Epidermal melanocyte (primary cell): ENCODE data around the gene RHOC.
A peak's percentile ranks its signal among the peaks of the same experiment; 100 is the strongest.
"Not testable (repeated sequence)": the region's sequence is repeated elsewhere in the genome, so short reads cannot be mapped to it uniquely, and the experiment has no call there.

Experiments used
- DNase-seq: peaks from one replicate; pipeline ENCODE4 v3.0.0; 2011; ENCODE audit warnings: low spot score; ENCODE audit not compliant: insufficient read length

RHOC gene

DNA sequence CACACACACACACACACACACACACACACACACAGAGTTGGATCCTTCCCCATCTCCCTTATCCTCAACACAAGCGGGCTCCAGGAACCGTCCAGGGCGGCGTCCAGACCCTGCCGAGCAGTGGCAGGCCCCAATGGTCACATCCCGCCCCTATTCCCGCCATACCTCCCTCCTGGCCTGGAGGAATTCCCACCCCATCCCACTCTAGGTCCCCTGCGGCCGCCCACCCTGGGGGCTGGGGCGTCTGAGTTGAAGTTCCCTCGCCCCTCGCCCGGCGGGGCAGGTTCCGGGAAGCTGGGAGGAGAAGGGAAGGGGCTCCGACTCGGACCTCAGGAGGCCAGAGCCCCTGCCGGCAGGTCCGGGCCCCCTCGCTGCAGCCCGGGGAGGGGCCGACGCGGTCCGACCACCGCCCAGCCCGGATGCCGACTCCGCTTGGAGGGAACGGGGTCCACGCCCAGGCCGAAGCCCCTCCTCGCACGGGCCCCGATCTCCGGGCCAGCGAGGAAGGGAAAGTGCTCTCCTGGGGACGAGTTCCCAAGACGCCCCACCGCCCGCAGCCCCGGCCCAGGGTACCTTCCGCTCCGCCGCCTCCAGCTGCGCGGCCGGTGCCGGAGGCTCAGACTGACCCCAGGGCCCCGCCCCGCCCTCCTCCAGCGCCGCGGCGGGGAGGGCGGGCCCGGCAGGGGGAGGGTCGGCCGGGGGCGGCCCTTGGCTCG, at the start of gene RHOC:
Gene RHOC (minus strand): TSS at position 623 of the 716 bp plus-strand sequence. CDS start 3,328 bp downstream, outside the sequence.
- DNase-seq: peak; percentile 68

GRCh38 chr1:112754116-112754628, 47.2 kb upstream of the RHOC start:
- DNase-seq: no peak

- no peak for DNase-seq
Measured at GRCh38 chr1:112748396-112748795, 41.5 kb upstream of the RHOC start.

- peak; percentile 50 for DNase-seq
Measured at GRCh38 chr1:112744009-112744578, 37.2 kb upstream of the RHOC start.

DNA sequence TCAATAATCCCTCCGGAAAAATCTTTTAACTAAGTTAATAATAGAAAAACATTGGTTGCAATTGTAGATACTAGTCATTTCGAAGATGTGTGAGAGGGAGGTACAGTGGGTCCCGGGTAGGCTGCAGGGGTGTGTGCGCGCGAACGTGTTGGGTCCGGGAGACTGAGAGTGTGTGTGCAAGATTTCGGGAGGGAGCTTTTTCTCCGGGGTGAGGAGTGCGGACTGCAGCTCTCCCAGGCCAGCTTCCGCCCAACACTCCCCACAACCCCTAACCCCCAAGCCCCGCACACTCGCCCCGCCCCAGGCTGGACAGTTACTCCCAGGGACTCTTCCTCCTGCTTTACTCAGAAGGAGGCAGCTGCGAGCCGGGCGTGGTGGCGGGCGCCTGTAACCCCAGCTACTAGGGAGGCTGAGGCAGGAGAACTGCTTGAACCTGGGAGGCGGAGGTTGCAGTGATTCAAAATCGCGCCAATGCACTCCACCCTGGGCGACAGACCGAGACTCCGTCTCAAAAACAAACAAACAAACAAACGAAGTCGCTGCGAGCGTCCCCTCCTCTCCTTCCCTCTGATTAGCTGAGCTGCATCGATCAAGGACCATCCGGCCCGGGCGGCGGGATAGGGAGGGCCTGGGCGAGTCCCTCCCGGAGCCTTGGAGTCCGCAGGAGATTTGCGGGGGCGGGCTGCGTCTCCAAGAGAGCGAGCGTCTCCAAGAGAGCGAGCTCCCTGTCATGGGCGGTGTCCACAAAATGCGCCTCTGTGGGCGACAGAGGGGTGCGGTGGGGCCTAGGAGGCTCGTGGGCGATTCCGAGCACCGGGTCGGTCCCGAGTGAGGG, 36.5 kb upstream of the RHOC start:
- no peak for DNase-seq

DNA sequence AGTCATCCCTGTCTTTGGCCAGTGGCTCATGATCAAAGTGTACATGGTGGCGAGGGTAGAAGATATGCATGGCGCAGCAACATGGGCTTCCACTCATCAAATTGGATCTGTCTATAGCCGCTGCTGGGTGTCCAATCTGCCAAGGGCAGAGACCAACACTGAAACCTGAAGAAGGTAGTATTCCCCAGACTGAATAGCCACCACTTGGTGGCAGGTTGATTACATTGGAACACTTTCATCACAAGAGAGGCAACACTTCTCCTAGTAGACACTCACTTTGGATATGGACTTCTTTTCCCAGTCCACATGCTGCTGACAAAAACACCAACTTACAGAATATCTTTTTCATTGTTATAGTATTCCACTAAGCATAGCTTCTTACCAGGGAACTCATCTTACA, 30.6 kb upstream of the RHOC start:
- DNase-seq: no peak

GRCh38 chr1:112735752-112736151, 28.8 kb upstream of the RHOC start:
- DNase-seq: no peak

- no peak for DNase-seq
Measured at GRCh38 chr1:112731451-112731850, 24.5 kb upstream of the RHOC start.

- no peak for DNase-seq
Measured at GRCh38 chr1:112729909-112730308, 23.0 kb upstream of the RHOC start.

- DNase-seq: not testable (repeated sequence)
Measured at GRCh38 chr1:112729011-112729410, 22.1 kb upstream of the RHOC start.

GRCh38 chr1:112728306-112728971, 21.5 kb upstream of the RHOC start:
- not testable (repeated sequence) for DNase-seq

DNA sequence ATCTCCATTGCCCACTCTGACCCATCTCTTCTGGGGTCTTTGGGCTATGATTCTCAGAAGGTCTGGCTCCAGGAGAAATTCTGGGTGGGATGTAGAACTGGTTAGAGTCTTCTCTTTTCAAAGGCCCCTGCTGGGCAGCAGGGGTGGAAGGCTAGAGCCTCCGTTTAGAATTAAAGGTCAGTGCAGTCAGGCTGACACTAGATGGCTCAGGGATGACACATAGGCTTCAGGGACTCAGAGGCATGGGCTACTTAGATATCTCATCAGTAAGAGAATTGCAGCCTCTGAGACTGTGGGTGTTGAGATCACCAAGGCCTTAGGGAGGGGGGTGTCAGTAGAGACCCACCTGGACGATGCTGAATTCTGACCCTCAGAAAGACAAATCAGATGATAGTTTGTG, 20.8 kb upstream of the RHOC start:
- DNase-seq: no peak

DNA sequence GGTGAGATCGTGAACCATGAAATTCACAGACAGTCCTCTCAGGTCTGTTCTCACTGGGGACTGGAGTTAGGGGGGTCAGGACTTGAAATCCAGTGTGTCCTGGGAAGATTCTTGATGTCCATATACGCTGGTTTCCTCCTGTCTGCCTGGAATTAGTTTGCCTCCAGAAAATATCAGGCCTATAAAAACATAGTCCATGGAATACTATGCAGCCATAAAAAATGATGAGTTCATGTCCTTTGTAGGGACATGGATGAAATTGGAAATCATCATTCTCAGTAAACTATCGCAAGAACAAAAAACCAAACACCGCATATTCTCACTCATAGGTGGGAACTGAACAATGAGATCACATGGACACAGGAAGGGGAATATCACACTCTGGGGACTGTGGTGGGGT, 17.3 kb upstream of the RHOC start:
- not testable (repeated sequence) for DNase-seq

DNA sequence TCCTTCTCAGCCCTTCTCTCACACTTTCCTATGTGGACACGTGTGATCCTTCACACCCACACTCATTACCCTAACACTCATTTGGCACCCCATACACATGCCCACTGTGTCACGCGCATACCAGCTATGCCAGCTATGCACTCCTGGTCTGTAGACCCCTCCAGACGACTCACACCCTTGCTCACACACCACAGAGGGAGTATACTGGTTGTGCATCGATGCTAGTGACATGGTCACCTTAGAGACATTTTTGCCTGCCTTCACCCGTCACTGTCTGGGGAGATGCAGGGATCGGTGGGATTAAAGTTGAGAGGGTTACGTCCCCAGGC, 16.5 kb upstream of the RHOC start:
- DNase-seq: no peak

- DNase-seq: no peak
Measured at GRCh38 chr1:112722601-112723510, 15.9 kb upstream of the RHOC start.

DNA sequence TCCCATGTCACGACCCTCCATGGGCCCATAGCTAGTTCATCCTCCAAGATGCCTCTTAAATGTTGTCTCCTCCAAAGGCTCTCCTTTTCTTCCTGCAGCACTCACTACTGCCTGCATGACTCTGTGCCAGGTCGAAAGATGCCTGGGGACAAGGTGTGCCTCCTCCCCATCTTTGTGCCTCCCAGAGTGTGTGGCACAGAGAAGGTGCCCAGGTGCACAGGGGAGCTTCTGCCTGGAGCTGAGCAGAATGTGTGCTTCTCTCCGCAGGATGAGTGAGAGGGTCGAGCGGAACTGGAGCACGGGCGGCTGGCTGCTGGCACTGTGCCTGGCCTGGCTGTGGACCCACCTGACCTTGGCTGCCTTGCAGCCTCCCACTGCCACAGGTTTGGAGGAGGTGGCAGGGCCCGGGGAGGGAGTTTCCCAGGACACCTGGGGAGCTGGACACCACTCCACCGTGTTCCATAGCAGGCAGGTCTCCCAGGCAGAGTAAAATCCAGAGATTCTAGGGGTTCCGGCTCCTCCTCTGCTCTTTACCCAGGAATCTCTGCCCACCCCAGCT, 15.1 kb upstream of the RHOC start:
- DNase-seq: no peak

DNA sequence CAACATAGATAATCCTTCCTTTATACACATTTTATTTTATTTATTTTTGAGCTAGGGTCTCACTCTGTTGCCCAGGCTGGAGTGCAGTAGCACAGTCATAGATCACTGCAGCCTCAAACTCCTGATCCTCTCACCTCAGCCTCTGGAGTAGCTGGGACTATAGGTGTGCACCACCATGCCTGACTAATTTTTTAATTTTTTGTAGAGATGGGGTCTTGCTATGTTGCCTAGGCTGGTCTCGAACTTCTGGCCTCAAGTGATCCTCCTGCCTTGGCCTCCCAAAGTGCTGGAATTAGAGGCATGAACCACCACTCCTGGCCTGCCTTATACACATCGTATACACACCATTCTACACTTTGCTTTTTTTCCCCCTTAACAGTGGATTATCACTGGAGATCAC, 14.4 kb upstream of the RHOC start:
- DNase-seq: not testable (repeated sequence)

- DNase-seq: no peak
Measured at GRCh38 chr1:112720800-112721199, 13.9 kb upstream of the RHOC start.

DNA sequence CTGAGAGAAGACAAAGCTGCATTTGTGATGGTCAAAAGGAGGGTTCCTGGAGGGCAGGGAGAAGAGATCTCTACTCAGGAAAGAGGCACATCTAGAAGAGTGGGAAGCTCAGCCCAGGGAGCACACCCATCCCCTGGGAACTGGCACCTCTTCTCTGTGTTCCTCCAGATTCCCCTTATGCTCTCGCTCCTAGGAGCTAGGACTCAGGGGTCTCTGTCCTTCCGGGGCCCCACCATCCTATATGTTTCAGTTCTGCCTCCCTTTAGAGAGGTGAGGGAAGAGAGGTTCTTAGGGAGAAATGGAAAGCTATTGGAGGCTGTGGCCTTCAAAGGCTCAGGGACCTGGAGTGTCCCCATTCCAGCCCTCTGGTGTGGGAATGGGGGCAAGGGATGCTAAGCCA, 12.8 kb upstream of the RHOC start:
- no peak for DNase-seq

DNA sequence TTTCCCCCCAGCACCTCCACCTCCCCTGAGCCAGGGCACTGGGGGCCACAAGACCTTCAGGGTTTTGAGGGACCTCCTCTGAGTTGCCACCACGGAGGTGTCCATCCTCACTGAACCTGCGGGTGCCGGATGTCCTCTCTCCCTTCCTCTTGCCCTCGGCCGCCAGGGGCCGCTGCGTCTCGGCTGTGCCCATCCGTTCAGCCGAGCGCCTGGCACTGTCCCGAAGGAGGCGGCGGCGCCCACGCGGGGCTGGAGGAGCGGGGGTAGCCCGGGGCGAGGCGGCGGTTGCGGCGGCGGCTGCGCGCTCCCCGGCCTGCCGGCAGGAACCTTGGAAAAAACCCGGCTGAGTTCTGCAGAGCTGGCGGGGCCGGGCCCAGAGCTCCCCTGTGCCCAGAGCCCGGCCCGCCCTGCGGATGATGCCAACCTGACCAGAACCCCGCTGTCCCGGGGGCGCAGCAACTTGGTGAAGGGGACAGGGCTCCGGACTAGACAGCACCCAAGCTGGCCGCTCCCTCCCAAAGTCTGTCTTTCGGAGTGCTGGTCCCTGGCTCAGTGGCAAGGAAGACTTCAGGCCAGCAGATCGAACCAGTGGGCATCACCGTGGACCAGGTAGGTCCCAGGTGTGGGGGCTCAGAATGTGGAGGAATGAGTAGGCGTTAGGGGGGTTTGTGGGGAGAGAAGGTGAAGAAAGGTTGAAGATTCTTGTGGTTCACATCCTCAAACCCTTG, 11.9 kb upstream of the RHOC start:
- peak; percentile 76 for DNase-seq
